CD4-positive, alpha-beta T cell treated with Interleukin-4 for 4 hours (primary cell): Measurements from ENCODE around the gene BCR.

Source experiments
- DNase-seq: peaks from one replicate; pipeline ENCODE4 v3.0.0-alpha.2; 2020

BCR gene

DNA sequence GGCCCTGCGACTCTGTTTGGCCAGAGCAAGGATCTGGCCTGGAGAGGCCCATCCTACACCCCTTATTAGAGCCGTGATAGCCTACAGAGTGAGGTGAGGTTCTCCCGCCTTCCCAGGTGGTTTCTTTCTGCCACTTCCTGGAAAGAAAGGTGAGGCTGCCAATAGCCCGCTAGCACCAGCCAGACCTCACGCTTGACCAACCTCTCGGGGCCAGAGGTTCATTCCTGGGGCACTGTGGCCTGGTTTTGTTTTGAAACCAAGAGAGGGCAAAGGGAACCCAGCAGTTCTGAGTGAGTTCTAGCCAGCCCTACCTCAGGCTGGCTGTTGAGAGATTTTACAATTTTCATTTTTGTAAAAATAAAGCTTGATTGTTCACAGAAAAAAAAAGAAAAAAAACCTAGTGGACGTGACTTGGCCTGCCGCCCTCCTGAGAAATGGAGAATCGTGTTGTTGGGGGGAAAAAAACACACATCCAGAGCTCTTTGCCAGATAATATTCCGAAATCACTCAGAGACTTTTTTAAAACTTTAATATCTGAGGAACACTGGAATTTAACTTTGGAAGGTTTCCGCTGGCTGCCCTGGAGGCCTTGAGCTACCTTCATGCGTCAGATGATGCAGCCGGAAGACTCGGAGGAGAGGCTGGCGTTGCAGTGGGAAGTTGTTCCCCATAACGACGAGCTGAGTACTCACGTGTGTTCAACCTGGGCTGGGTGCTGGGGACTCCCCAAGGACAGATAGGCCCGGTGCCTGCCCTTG lies 84.5 kb downstream of the BCR start:
- DNase-seq, result no peak

DNA sequence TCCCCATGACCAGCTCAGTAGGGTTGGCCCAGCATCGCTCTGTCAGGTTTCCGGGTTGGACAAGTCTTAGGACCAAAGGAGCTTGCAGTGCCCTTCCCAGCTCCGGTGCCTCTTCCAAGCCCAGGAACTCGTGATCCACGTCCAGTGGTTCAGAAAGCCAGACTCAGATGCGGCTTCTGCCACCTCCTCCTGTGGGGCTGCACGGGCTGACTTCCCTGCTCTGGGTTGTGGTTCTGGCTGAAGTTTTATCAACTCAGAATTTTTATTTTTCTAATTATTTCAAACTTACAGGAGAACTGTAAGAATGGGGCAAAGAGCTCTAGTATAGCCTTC lies 85.0 kb downstream of the BCR start:
- no peak for DNase-seq

DNA sequence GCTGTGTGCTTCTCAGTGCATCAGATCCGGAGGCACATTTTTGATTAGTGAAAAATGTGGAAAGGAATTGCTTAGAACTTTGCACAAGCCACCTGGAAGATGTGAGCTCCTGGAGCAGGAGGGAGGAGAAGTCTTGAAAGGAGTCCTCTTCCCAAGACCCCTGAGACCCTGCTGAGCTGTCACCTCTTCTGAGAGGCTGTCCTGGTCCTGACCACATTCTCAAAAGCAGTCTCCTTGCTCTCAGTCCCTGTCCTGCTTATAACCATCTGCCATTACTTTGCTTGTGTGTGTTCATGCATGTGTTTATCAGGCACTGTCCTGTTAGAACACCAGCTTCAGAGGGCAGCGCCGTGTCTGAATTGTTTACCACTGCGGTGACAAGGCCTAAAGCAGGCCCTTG lies 86.5 kb downstream of the BCR start:
- no peak for DNase-seq

GRCh38 chr22:23267226-23268043 lies 87.1 kb downstream of the BCR start:
- DNase-seq, result no peak

- DNase-seq, result no peak
These were observed 87.9 kb downstream of the BCR start for GRCh38 chr22:23268139-23268712.

DNA sequence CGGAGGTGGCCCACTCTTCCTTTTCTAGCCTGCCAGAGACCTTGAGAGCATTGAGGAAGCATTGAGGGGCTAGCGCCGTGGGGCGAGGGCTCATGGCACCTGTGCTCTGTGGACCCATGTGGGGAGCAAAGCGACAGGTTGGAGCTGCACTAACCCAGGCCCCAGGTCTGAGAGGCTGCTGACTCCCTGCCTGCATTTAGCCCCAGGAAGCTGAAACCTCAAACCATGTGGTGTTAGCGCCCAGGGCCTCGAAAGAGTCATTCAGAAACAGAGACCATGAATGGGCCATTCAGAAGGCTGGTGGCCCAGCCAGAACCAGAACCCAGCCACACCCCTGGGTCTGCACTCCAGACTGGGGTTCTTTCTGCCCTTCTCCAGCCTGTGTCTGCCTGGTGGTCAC lies 88.6 kb downstream of the BCR start:
- DNase-seq, result no peak

DNA sequence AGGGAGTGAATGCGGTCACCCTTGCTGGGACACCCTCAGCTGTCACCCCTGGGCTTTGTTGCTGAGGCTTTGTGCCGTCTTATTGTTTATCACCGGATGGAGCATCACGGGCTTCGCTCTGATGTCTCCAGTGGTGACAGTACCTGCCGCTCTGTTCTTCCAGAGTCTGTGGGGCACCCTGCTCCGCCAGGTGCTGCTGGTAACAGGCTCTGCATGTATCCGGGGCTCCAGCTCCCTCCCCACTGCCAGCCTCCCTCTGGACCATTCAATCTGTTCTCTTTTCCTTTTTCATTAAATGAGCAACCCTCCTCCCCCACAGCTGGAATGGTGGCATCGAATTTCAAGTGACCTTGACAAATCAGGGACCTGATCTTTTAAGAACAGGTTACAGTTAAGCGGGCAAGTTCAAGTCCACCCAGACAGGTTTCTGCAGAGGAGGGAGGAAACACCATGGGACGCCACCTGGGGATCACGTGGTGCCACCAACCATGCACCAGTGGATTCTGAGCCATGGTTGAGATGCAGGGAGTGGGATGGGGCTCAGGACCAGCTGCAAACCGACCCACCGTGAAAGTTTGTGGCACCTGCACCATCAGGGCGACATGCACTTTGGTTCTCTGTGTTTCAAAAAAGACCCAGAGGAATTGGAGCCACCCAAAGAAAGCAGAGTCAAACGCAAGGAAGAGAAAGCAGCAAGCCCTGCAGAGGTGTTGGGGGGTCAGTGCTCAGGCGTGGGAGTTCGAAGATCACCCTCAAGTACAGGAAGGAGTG lies 89.3 kb downstream of the BCR start:
- DNase-seq, result no peak

GRCh38 chr22:23270212-23270733 lies 90.0 kb downstream of the BCR start:
- DNase-seq, result no peak

DNA sequence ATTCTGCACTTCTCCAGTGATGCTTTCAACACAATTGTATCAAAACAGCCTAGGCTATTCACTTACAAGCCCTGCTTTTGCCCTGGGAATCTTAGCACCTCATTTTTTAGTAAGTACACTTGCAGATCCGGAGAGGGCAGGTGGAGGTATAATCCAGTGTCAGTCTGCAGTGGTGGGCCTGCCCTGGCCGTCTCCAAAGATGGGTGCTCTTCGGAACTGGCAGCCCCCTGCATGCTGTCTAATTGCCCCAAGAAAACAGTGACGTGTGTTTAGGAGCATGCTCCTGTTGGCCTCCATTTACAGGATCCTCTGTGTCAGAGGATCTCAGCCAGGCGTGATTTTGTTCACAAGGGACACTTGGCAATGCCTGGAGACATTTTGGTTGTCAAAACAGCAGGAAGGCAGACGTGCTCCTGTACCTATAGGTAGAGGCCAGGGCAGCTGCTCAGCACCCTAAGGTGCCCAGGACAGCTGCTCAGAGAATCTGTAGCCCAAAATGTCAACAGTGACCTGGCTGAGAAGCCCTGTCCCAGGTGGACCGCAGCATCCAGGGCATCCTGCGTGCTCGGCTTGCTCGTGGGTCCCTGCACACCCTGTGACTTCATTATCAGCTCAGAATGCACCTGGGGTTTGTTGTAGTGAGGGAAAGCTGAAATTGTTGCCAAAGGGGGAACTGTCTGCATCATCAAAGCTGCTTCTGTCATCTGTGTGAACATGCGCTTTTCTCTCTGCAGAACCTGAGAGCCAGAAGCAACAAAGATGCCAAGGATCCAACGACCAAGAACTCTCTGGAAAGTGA lies 90.7 kb downstream of the BCR start:
- DNase-seq, result no peak

- DNase-seq, result no peak
These were observed 91.2 kb downstream of the BCR start for GRCh38 chr22:23271597-23271908.

DNA sequence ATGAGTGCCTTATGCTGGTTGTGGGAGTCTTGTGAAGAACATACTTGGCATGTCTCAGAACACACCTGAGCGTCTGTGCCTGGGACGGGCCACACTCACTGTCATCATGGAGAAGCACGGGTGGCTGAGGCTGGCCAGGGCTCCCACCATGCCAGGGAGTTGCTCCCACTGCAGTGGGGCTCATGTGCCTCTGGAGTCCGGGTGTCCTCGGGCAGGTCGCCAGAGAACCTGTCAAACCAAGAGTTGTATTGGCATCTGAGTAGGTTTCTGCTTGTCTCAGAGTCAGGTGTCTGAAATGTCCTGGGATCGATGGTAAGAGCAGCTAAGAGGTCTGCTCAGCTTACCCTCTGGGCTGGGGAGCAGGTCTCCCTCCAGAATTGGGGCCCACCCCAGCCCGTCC lies 92.1 kb downstream of the BCR start:
- DNase-seq, result no peak

GRCh38 chr22:23272834-23273233 lies 92.5 kb downstream of the BCR start:
- no peak for DNase-seq

GRCh38 chr22:23273445-23274145 lies 93.3 kb downstream of the BCR start:
- no peak for DNase-seq

- DNase-seq, result no peak
These were observed 93.8 kb downstream of the BCR start for GRCh38 chr22:23274146-23274526.

DNA sequence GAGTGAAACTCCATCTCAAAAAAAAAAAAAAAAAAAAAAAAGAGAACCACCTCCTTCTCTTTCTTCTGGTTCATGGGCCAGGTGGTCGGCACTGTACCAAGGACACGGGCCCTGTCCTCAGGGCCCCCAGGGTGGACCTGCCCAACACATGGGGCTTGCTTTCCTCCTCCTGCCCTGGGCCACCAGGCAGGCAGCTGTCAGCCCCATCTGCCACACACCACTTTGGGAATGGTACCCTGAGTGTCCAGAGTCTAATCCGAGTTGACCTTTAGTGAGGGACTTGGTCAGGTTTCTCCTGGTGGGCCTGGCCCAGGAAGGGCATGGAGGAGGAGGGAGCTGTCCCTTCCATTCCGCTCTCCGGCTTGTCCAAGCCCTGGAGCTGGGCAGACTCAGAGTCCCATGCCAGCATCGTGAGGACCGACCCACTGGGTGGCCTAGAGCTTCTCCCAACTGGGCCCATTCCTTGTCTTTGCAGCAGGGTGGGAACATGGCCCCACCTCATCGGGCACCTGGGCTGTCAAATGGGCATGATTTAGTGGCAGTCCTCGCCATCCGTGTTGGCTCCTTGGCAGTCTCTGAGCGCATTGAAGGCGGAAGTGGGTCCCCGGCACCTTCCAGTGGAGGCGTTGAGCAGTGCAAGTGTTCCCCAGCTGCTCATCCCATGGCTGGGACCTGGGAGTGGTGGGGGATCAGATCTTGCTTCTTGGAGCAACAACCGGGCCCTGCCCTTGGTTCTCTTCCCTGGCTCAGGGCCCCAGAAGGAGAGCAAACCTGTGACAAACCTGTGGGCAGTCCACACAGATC lies 94.8 kb downstream of the BCR start:
- DNase-seq, result no peak

DNA sequence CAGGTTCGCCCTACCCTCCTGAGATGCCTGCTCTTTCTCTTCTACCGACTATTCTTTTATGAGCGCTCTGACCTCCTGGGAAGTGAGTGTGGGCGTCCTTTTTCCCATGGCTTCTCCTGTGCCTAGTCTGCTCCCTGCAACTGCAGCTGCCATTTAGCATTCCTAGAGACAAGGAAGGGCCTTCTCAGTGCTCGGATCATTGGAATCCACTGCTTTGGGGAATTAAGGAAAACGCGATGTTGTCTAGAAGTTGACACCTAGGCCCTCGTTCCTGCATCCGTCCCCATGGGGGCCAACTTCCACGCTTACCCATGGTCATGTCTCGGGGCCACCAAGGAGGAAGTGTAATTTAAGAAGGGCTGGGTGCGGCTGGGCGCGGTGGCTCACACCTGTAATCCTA lies 95.4 kb downstream of the BCR start:
- no peak for DNase-seq

DNA sequence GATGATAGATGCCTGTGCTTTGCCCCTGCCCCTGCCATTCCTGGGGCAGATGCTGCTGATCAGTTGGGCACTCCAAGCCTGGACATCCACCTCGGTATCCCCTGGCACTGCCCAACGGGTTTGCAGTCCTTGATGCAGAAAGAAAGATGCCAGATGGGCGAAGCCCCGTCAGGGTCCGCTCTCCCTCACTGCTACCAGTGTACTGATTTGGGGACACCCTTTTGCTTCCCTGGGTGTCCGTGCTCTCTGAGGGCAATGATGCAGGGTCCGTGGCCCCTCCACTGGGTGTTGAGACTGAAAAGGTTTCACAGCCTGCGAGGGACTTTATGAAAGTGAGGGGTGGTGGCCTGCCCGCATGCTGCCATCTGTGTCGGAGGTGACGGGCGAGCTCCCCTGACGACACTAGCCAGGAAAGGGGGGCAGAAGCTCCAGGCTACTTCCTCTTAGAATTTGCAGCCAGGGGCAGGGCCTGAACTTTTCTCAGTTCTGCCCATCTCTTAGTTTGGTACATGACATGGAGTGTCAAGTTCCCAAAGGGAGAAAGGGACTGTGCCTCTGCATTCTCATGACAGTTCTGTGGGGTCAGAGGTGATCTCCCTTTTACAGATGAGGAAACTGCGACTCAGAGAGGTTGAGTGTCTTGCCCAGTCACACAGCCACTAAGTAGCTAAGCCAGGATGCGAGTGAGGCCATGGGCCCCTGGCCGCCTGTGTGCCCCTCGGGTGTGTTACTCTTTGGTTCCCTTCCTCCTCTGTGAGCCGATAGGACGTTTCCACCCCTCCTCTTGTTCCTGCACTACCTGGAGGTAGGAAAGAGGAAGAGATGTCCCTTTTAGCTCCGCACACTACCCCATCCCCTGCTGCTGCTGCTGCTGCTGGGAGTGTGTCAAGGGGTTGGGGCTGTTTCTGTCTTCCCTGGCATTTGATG lies 96.6 kb downstream of the BCR start:
- no peak for DNase-seq

DNA sequence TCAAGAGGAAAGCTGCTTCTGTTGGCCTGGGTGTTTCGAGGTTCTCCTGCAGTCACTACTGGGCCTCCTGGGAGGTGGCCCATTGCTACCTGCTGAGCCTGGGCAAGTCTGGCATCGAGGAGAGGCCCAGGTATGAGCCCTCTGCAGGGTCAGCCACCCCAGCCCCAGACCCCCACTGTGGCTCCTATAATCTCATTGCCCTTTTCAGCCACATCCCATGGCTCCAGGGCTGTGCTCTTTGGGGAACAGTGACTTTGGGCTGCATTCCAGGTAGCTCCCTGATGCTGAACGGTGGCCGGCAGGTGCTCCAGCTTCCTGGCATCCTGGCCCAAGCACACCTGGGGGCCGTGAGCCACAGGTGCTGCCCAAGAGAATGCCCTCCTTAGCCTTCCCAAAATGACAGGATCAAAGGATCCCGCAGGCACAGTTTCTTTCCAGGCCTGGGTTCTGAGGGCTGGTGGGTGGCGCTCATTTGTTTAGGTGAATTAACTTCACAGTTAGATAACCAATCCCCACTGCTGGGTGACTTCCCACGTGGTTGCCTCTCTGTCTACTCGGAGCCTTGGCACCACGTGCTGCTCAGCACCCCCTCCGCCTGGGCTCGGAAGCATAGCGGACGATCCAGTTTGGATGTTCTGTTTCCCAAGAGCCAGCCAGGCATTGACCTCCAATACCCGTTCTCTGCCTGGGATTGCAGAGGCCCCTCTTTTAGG lies 97.4 kb downstream of the BCR start:
- DNase-seq, result no peak
